Stimulated activated CD8-positive, alpha-beta memory T cell treated with anti-CD3 and anti-CD28 coated beads, Interleukin-2, amount 100 ng/mL, for 48 hours (primary cell): ENCODE results near the gene NEK7.

Source experiments
- DNase-seq, 2 donors: peaks; one replicate each; pipeline ENCODE4 v3.0.0-alpha.2; 2020; ENCODE audit warnings: low read depth in 2 of 2

Gene NEK7

DNA sequence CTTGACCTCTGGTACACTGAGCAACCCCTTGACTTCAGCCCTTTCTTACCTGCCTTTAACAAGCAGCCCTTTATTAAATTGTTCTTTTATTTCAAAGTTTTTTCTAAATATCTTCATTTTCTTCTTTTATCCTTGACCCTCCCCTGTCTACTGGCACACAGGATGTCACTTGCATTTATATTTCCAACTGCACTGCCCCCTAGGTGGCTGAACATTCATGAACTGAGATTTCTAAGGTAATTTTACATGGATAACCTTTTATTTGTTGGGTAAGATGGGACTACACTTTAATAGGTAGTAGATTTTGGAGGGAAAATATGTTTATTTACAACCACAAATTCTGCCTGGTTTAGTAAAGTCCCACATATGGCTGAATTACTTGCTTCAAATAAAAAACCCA, 193.7 kb downstream of the NEK7 start:
- DNase-seq = no peak

DNA sequence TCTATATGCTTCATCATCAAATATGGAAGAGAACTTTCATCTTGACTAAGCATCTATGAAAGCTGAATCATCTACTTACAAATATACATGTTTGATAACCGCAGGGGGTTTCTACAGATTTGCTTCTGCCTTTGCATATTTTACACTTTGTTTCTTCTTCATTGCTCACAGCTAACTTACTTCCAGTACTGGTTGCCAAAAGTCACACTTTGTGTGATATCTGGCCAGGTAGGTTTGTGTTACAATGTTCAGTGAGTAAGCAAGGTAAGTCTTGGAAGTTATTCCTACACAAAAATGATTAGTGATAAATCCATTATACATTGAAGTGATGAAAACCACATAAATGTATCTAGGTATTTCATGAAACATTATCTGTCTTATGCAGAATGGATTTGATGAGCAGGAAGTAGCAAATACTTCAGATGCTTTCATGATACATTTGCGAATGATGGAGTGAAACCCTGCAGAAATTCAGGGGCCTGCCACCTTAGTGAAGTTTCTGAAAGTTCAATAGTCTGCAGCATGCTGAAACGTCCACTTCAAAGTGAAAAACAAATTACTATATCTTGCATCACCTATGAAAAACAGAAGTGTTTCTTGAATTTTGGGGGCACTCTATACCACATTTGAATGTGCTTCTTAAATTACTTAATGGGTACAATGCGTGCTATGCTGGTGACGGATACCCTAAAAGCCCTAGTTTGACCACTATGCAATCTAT, 196.3 kb downstream of the NEK7 start:
- no peak for DNase-seq

DNA sequence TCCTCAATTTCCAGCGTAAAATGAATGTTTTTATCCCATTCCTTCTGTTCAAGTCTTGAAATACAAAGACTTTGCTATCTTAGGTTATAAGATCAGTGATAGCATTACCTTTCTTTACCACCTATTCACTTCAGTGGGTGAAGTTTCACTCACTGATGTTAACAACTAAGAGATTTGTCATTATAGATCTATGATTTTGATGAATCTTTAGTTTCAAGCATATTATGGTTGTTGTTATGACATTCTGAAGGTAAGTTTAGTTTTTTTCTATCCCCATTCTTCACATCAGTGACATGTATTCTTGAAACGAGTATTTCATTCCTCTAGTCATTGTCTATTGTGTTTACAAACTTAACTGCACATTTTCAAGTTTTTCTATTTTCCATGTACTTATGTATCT, 201.1 kb downstream of the NEK7 start:
- no peak for DNase-seq

DNA sequence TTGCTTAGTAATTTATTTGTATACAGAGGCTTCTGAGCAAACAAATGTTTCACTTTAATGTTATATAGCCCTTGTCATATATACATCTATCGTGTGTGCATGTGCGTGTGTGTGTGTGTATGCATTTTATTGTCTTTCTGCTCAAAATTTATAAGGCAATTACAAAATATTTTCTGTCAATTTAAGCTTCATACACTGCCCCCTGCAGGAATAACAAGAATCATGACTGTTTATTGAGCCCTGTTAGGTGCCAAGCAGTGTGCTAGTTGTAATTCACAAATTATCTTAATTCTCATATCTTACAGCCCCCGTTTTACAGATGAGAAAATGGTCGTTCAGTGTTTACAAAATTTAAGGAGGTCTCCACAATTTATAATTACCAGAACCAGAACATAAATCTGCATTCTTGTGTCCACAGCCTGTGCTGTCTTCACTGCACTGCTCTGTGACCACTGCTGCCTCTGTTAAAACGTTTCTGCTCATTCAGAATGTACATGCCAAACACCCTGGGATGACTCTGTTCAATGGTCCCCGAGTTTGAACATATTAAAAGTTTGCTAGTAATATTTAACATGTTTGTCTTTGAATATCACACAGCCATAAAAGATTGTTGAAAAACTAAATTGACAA, 202.3 kb downstream of the NEK7 start:
- no peak for DNase-seq

DNA sequence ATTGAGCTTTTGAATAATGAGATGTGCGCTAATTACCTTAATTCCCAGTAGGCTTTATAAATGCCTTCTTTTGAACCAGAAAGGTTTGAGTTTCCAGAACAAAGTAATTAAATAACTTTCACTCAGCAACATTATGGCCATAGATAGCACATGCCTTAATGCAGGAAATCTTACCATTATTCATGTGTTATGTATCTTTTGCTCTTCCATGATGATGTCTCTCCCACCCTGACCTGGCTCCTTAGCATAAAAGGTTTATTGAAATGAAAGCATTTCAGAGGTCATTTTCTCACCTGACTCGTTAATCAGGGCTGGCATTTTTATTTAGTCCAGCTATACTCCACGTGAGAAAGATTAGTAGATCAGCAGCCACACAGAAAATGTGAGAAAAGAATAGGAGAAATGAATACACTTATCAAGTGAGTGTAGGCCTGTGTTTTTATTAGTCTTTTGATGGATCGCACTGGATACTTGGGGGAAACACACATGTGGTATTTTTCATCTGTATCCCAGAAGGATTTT, 203.5 kb downstream of the NEK7 start:
- no peak for DNase-seq

DNA sequence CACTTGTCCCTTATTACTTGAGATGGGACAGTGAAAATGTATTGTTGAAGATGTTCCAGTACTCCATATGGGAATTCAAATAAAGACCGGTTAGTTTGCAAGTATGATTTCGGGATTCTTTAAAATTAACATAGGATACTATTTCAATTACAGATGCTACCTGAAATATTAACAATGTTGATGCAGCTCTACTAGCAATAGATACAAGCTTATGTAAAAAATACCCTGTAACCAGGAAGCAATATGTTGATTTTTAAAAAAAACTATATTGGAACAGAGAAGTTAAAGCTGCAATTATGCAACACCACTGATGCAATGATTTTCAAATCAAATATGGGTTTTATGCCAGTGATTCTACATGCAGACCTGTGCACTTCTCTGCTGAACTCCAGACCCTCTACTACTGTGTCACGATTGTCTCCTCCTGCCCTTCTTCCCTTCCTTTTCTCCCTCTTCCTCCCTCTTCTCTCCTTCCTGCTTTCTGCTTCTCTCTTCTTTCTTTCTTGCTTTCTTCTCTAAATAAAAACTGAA, 204.5 kb downstream of the NEK7 start:
- DNase-seq = no peak

DNA sequence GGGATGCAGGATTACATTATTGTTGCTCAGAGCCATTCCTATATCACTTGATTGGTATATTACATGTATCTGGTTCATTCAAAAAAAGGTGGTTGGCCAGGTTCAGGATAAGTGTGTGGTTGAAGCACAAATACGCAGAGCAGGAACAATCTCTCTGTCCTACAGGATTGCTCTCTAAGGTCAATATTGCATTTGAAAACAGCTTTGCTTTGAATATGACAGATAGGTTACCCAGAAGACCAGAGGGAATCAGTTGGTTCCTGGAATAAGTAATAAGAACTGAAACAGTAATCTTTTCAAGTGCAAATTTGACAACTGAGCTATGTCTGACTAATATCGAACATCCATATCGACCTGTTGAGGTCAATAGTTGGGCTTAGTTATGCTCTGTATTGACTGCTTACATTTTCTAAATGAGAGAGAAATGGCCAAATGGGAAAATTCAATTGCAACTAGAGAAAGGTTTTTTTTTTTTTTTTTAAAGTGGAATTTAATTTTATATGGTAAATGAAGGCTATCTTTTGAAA, 206.9 kb downstream of the NEK7 start:
- no peak for DNase-seq

DNA sequence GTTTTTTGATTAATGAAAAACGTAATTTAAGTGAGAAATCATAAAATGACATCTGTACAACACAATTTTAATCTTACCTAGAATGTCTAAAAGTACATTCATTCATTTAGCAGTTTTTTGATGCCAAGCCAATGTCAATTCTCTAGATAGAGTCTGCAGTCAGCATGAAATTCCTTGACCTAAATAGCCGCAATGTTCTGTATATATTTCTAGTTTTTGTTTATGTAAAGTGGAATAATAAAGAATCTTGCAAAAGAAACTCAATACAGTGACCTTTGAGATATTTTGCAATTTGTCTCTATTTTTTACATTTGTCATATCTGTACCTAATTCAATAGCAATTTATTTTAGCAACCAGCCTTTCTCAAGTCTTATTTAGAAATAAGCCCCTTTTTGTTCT, 207.7 kb downstream of the NEK7 start:
- no peak for DNase-seq

DNA sequence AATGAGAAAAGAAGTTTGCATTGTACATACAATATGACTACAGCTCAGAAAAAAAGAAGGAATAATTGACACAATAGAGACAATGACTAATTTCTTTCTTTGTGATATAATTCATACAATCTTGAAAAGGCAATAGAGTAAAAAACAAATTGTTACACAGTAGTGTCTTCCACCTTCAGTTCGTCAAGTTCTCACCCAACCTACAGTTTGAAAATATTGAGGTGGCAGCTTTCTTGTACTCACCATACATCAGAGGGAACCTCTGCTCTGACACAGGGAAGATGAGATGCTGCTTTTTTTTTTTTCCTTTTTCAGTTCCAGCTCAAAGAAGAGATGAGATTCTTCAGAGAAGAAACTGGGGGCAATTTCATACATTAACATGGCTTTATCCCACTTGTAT, 210.5 kb downstream of the NEK7 start:
- no peak for DNase-seq

DNA sequence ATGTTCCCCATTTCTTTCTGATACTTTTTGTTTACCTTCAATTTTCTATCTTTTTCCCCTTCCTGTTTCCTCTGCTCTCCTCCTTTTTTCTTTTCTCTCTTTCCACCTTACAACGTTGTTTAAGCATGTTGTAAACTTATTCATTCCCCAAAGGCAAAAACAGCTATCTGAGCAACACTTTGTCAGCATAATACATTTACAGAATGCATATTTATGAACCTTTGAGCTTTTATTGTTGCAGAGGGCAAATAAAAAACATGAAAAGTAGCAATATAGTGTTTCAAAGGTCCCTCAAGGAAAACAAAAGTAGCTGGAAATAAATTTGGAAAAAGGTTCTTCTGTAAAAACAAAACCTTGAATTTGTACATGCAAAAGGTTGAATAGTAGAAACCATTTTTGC, 214.2 kb downstream of the NEK7 start:
- DNase-seq = no peak
